NT2/D1 (cell line): ENCODE measurements around the gene HPCAL1.

Experiments used
- SUZ12 ChIP-seq: IDR thresholded peaks from 2 replicates; pipeline ENCODE4 v1.6.1; 2011; ENCODE audit not compliant: insufficient read length, insufficient read depth; ENCODE audit errors: extremely low read depth
- YY1 ChIP-seq: IDR thresholded peaks from 2 replicates; pipeline ENCODE4 v1.6.1; 2011; ENCODE audit not compliant: insufficient read length, insufficient read depth
- ZNF274 ChIP-seq: IDR thresholded peaks from 2 replicates; pipeline ENCODE4 v1.6.1; 2011; ENCODE audit warnings: mild to moderate bottlenecking, low read depth, low read length

GRCh38 chr2:10297959-10298531, 4.7 kb upstream of the HPCAL1 start:
- TF ChIP-seq YY1 (no peak), SUZ12 (no peak), ZNF274 (no peak)
